ENCODE data around the gene CDCA5. TPM values are rescaled to one million over a fixed set of nuclear protein-coding genes. Genes with fewer than 3 reads are reported as not detected.

CDCA5 gene
- total RNA-seq, 1 donor from 2014 or later, result 1.0 TPM

- peaks cover 13 to 19% (median 16%) of the 10 kb centered on the region in 3 donors for H3K36me3 ChIP-seq (ENCODE audit: control insufficient read depth in 3 of 3, insufficient read depth in 3 of 3, low read length in 3 of 3)
- H3K27me3 ChIP-seq (ENCODE audit: control insufficient read depth in 3 of 3, insufficient read depth in 3 of 3, low read length in 3 of 3), result peaks cover 0 to 5% (median 0%) of the 10 kb centered on the region in 3 donors
- no peak overlapping the region for H3K27ac ChIP-seq (ENCODE audit: low read depth, low read length)
- peaks cover 14 to 19% (median 15%) of the 10 kb centered on the region in 3 donors for H3K4me1 ChIP-seq (ENCODE audit: control insufficient read depth in 3 of 3, insufficient read depth in 3 of 3, low read length in 3 of 3)
- no peaks in the 10 kb centered on the region for H3K9me3 ChIP-seq (ENCODE audit: control insufficient read depth in 3 of 3, low read length in 3 of 3)
- no peak overlapping the region for H3K9ac ChIP-seq (ENCODE audit: low read depth in 1 of 3, low read length in 3 of 3)
- no peak overlapping the region for H3K4me3 ChIP-seq (ENCODE audit: low read length in 3 of 3)
Observed at GRCh38 chr11:65045728-65046127, 38.1 kb downstream of the CDCA5 start.

GRCh38 chr11:65045061-65045460 is 38.8 kb downstream of the CDCA5 start:
- no peak overlapping the region for H3K9ac ChIP-seq (ENCODE audit: low read depth in 1 of 3, low read length in 3 of 3)
- no peaks in the 10 kb centered on the region for H3K9me3 ChIP-seq (ENCODE audit: control insufficient read depth in 3 of 3, low read length in 3 of 3)
- H3K4me1 ChIP-seq (ENCODE audit: control insufficient read depth in 3 of 3, insufficient read depth in 3 of 3, low read length in 3 of 3), result peaks cover 19 to 21% (median 20%) of the 10 kb centered on the region in 3 donors
- H3K27ac ChIP-seq (ENCODE audit: low read depth, low read length), result no peak overlapping the region
- H3K4me3 ChIP-seq (ENCODE audit: low read length in 3 of 3), result no peak overlapping the region
- H3K27me3 ChIP-seq (ENCODE audit: control insufficient read depth in 3 of 3, insufficient read depth in 3 of 3, low read length in 3 of 3), result peaks cover 0 to 5% (median 0%) of the 10 kb centered on the region in 3 donors
- H3K36me3 ChIP-seq (ENCODE audit: control insufficient read depth in 3 of 3, insufficient read depth in 3 of 3, low read length in 3 of 3), result peaks cover 13 to 19% (median 16%) of the 10 kb centered on the region in 3 donors

GRCh38 chr11:65043881-65044501 is 39.8 kb downstream of the CDCA5 start:
- Histone ChIP-seq H3K4me3 (ENCODE audit: low read length in 3 of 3) (no peak overlapping the region), H3K4me1 (ENCODE audit: control insufficient read depth in 3 of 3, insufficient read depth in 3 of 3, low read length in 3 of 3) (peaks cover 19 to 27% (median 23%) of the 10 kb centered on the region in 3 donors), H3K9me3 (ENCODE audit: control insufficient read depth in 3 of 3, low read length in 3 of 3) (no peaks in the 10 kb centered on the region), H3K9ac (ENCODE audit: low read depth in 1 of 3, low read length in 3 of 3) (no peak overlapping the region), H3K36me3 (ENCODE audit: control insufficient read depth in 3 of 3, insufficient read depth in 3 of 3, low read length in 3 of 3) (peaks cover 17 to 19% (median 19%) of the 10 kb centered on the region in 3 donors), H3K27me3 (ENCODE audit: control insufficient read depth in 3 of 3, insufficient read depth in 3 of 3, low read length in 3 of 3) (peaks cover 0 to 5% (median 0%) of the 10 kb centered on the region in 3 donors), H3K27ac (ENCODE audit: low read depth, low read length) (no peak overlapping the region)

DNA sequence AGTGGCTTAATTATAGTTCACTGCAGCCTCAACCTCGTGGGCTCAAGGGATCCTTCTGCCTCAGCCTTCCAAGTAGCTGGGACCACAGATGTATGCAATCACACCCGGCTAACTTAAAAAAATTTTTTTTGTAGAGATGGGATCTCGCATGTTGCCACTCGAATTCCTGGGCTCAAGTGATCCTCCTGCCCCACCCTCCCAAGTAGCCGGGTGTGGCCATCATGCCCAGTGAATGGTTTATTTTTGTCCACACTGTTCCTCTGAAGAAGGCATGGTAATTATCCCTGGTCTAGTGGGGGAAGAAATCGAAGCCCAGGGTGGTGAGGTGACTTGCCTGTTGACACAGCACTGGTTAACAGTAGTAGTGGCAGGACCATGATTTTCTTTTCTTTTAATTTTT is 40.9 kb downstream of the CDCA5 start:
- H3K4me3 ChIP-seq (ENCODE audit: low read length in 3 of 3), result no peak overlapping the region
- H3K27ac ChIP-seq (ENCODE audit: low read depth, low read length), result no peak overlapping the region
- peaks cover 15 to 24% (median 18%) of the 10 kb centered on the region in 3 donors for H3K4me1 ChIP-seq (ENCODE audit: control insufficient read depth in 3 of 3, insufficient read depth in 3 of 3, low read length in 3 of 3)
- peaks cover 25 to 28% (median 26%) of the 10 kb centered on the region in 3 donors for H3K36me3 ChIP-seq (ENCODE audit: control insufficient read depth in 3 of 3, insufficient read depth in 3 of 3, low read length in 3 of 3)
- no peak overlapping the region for H3K9ac ChIP-seq (ENCODE audit: low read depth in 1 of 3, low read length in 3 of 3)
- no peaks in the 10 kb centered on the region for H3K9me3 ChIP-seq (ENCODE audit: control insufficient read depth in 3 of 3, low read length in 3 of 3)
- no peaks in the 10 kb centered on the region for H3K27me3 ChIP-seq (ENCODE audit: control insufficient read depth in 3 of 3, insufficient read depth in 3 of 3, low read length in 3 of 3)

DNA sequence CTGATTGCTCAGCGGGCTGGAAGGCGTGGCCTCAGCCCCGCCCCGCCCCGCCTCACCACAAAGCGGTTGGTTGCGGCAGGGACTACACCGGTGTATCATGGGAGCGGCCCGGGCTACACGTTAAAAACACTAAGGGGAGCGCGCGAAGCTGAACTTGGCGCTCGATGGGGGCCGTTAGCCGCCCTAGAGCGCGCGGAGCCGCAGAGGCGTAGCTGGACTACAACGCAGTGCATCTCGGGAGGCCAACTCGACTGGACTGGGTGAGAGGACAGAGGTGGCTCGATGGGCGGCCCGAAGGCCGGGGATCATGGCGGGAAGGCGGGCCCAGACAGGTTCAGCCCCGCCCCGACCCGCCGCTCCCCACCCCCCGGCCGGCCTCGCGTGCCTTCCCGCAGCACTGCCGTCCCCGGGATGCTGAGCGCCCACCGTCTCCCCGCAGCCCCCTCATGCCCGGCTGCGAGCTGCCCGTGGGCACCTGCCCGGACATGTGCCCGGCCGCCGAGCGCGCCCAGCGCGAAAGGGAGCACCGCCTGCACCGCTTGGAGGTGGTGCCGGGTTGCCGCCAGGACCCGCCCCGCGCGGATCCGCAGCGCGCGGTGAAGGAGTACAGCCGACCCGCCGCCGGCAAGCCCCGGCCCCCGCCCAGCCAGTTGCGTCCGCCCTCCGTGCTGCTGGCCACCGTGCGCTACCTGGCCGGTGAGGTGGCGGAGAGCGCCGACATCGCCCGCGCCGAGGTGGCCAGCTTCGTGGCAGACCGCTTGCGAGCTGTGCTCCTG is 42.8 kb downstream of the CDCA5 start, which contains the start of gene SAC3D1:
Gene SAC3D1, plus strand, starts transcription at position 364 of the 776 bp plus-strand sequence. Its CDS starts 83 bp downstream, at position 447.
- no peaks in the 10 kb centered on the region for H3K9me3 ChIP-seq (ENCODE audit: control insufficient read depth in 3 of 3, low read length in 3 of 3)
- H3K4me3 ChIP-seq (ENCODE audit: low read length in 3 of 3), result peak within 1 kb of the TSS; percentile 76 to 85 (median 82)
- peaks cover 31 to 33% (median 32%) of the 10 kb centered on the region in 3 donors for H3K36me3 ChIP-seq (ENCODE audit: control insufficient read depth in 3 of 3, insufficient read depth in 3 of 3, low read length in 3 of 3)
- peaks cover 12 to 24% (median 18%) of the 10 kb centered on the region in 3 donors for H3K4me1 ChIP-seq (ENCODE audit: control insufficient read depth in 3 of 3, insufficient read depth in 3 of 3, low read length in 3 of 3)
- peak within 1 kb of the TSS; percentile 90 for H3K27ac ChIP-seq (ENCODE audit: low read depth, low read length)
- peak within 1 kb of the TSS; percentile 77 to 87 (median 81) for H3K9ac ChIP-seq (ENCODE audit: low read depth in 1 of 3, low read length in 3 of 3)
- H3K27me3 ChIP-seq (ENCODE audit: control insufficient read depth in 3 of 3, insufficient read depth in 3 of 3, low read length in 3 of 3), result no peaks in the 10 kb centered on the region

GRCh38 chr11:65040520-65040846 is 43.4 kb downstream of the CDCA5 start:
- H3K4me3 ChIP-seq (ENCODE audit: low read length in 3 of 3), result peak overlapping the region; percentile 76 to 85 (median 82)
- peaks cover 12 to 24% (median 18%) of the 10 kb centered on the region in 3 donors for H3K4me1 ChIP-seq (ENCODE audit: control insufficient read depth in 3 of 3, insufficient read depth in 3 of 3, low read length in 3 of 3)
- no peaks in the 10 kb centered on the region for H3K9me3 ChIP-seq (ENCODE audit: control insufficient read depth in 3 of 3, low read length in 3 of 3)
- no peaks in the 10 kb centered on the region for H3K27me3 ChIP-seq (ENCODE audit: control insufficient read depth in 3 of 3, insufficient read depth in 3 of 3, low read length in 3 of 3)
- peak overlapping the region; percentile 90 for H3K27ac ChIP-seq (ENCODE audit: low read depth, low read length)
- peak overlapping the region; percentile 77 to 87 (median 81) for H3K9ac ChIP-seq (ENCODE audit: low read depth in 1 of 3, low read length in 3 of 3)
- H3K36me3 ChIP-seq (ENCODE audit: control insufficient read depth in 3 of 3, insufficient read depth in 3 of 3, low read length in 3 of 3), result peaks cover 34 to 37% (median 35%) of the 10 kb centered on the region in 3 donors

DNA sequence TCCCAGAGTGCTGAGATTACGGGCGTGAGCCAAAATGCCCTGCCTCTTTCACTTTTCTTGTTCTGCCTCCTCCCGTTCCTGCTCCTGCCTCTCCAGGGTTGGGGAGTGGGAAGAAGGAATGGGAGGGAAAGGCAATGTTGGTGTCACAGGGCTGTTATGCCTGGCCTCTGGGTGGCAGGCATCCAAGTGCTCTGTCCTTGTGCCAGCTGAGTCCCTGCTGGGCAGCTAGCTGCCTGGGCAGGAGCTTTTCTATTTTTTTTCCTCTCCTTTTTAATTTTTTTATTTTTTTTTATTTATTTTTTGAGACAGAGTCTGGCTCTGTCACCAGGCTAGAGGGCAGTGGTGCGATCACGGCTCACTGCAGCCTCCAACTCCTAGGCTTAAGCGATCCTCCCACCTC is 46.9 kb downstream of the CDCA5 start:
- Histone ChIP-seq H3K9me3 (ENCODE audit: control insufficient read depth in 3 of 3, low read length in 3 of 3) (no peaks in the 10 kb centered on the region), H3K9ac (ENCODE audit: low read depth in 1 of 3, low read length in 3 of 3) (no peak overlapping the region), H3K4me3 (ENCODE audit: low read length in 3 of 3) (no peak overlapping the region), H3K27me3 (ENCODE audit: control insufficient read depth in 3 of 3, insufficient read depth in 3 of 3, low read length in 3 of 3) (no peaks in the 10 kb centered on the region), H3K4me1 (ENCODE audit: control insufficient read depth in 3 of 3, insufficient read depth in 3 of 3, low read length in 3 of 3) (peaks cover 9 to 12% (median 11%) of the 10 kb centered on the region in 3 donors), H3K36me3 (ENCODE audit: control insufficient read depth in 3 of 3, insufficient read depth in 3 of 3, low read length in 3 of 3) (peaks cover 44 to 52% (median 47%) of the 10 kb centered on the region in 3 donors), H3K27ac (ENCODE audit: low read depth, low read length) (no peak overlapping the region)

DNA sequence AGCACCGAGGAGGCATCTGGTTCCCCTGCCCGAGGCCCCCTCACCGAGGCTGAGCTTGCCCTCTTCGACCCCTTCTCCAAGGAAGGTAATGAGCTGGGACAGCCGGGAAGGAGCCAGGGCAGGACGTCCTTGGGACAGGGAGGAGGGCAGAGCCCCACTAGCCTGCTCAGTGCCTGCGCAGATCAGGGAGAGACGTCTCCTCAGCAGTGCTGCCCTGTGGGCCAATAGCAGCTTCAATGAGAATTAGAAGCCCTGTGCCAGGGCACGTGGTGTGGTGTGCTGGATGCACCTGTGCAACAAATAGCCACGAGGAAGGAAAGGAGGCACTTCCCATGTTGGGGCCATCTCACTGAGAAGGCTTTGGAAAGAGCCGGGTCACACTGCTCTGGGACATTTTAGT is 48.3 kb downstream of the CDCA5 start:
- peaks cover 47 to 55% (median 49%) of the 10 kb centered on the region in 3 donors for H3K36me3 ChIP-seq (ENCODE audit: control insufficient read depth in 3 of 3, insufficient read depth in 3 of 3, low read length in 3 of 3)
- H3K4me3 ChIP-seq (ENCODE audit: low read length in 3 of 3), result no peak overlapping the region
- H3K9me3 ChIP-seq (ENCODE audit: control insufficient read depth in 3 of 3, low read length in 3 of 3), result no peaks in the 10 kb centered on the region
- no peak overlapping the region for H3K27ac ChIP-seq (ENCODE audit: low read depth, low read length)
- no peaks in the 10 kb centered on the region for H3K27me3 ChIP-seq (ENCODE audit: control insufficient read depth in 3 of 3, insufficient read depth in 3 of 3, low read length in 3 of 3)
- H3K4me1 ChIP-seq (ENCODE audit: control insufficient read depth in 3 of 3, insufficient read depth in 3 of 3, low read length in 3 of 3), result peaks cover 5 to 8% (median 8%) of the 10 kb centered on the region in 3 donors
- H3K9ac ChIP-seq (ENCODE audit: low read depth in 1 of 3, low read length in 3 of 3), result no peak overlapping the region

DNA sequence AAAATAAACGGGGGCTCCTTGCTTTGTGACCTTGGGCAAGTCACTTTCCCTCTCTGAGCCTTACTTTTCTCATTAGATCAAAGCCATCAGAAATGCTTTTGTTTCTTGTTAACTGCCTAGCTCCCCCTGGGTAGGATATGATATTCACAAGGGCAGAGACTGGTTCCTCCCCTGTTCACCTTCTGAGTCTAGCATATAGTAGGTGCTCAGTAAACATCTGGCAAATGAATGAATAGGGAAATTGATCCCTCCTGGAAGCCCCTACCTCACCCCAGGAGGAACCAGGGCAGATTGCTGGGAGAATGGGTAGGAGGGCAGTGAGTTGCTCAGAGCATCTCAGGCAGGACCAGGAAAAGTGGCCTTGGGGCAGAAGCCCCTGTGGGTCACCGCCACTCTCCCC is 49.4 kb downstream of the CDCA5 start:
- no peaks in the 10 kb centered on the region for H3K9me3 ChIP-seq (ENCODE audit: control insufficient read depth in 3 of 3, low read length in 3 of 3)
- peaks cover 47 to 51% (median 47%) of the 10 kb centered on the region in 3 donors for H3K36me3 ChIP-seq (ENCODE audit: control insufficient read depth in 3 of 3, insufficient read depth in 3 of 3, low read length in 3 of 3)

DNA sequence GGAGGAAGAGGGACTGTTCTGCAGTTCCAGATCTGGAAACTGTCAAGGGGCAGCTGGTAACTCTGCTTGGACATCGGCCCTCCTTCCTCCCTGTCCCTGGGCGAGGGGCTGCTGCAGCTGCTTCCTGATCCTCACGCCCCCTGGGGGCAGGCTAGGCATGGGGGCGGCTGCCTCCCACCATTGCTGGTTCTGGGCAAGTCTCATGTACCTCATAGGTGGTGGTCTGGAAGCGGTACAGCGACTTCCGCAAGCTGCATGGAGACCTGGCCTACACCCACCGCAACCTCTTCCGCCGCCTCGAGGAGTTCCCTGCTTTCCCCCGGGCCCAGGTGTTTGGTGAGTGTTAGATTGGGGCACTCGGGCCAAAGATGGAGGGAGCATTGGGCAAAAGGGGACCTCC is 51.6 kb downstream of the CDCA5 start:
- Histone ChIP-seq H3K36me3 (ENCODE audit: control insufficient read depth in 3 of 3, insufficient read depth in 3 of 3, low read length in 3 of 3) (peaks cover 31 to 37% (median 33%) of the 10 kb centered on the region in 3 donors), H3K27me3 (ENCODE audit: control insufficient read depth in 3 of 3, insufficient read depth in 3 of 3, low read length in 3 of 3) (no peaks in the 10 kb centered on the region)

More for the DNA sequence above, 49.4 kb downstream of the CDCA5 start:
- H3K9ac ChIP-seq (ENCODE audit: low read depth in 1 of 3, low read length in 3 of 3), result no peak overlapping the region
- no peak overlapping the region for H3K4me3 ChIP-seq (ENCODE audit: low read length in 3 of 3)
- no peaks in the 10 kb centered on the region for H3K27me3 ChIP-seq (ENCODE audit: control insufficient read depth in 3 of 3, insufficient read depth in 3 of 3, low read length in 3 of 3)
- no peaks in the 10 kb centered on the region for H3K4me1 ChIP-seq (ENCODE audit: control insufficient read depth in 3 of 3, insufficient read depth in 3 of 3, low read length in 3 of 3)
- H3K27ac ChIP-seq (ENCODE audit: low read depth, low read length), result no peak overlapping the region

More for the DNA sequence above, 51.6 kb downstream of the CDCA5 start:
- Histone ChIP-seq H3K4me1 (ENCODE audit: control insufficient read depth in 3 of 3, insufficient read depth in 3 of 3, low read length in 3 of 3) (peaks cover 0 to 7% (median 6%) of the 10 kb centered on the region in 3 donors), H3K27ac (ENCODE audit: low read depth, low read length) (no peak overlapping the region), H3K9ac (ENCODE audit: low read depth in 1 of 3, low read length in 3 of 3) (no peak overlapping the region), H3K4me3 (ENCODE audit: low read length in 3 of 3) (no peak overlapping the region), H3K9me3 (ENCODE audit: control insufficient read depth in 3 of 3, low read length in 3 of 3) (no peaks in the 10 kb centered on the region)

Data from skeletal muscle tissue (tissue), 4 donors.